Measurements from ENCODE around the gene CEP170. TPM values are rescaled to one million over a fixed set of nuclear protein-coding genes. Genes with fewer than 3 reads are reported as not detected.
"Not testable (repeated sequence)": the region's sequence is repeated elsewhere in the genome, so short reads cannot be mapped to it uniquely, and the experiment has no call there.

Gene CEP170

DNA sequence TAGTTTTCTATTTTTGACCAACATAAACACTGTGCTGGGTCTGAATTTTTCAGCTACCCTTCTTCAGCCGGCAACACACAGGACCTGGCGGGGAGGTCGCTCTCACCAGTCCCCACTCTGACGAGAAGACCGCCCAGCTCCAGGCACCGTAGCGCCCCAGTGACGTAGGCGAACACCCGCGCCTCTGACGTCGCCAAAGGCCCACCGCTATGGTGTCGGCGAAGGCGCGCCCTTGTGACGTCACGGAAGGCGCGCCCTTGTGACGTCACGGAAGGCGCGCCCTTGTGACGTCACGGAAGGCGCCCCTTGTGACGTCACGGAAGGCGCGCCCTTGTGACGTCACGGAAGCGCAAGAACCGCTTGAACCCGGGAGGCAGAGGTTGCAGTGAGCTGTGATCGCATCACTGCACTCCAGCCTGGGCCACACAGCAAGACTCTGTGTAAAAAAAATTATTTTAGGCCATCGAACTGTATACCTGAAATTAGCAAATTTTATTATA is 153.5 kb downstream of the CEP170 start:
- H3K4me1 ChIP-seq (ENCODE audit: control insufficient read depth, insufficient read depth, low read length); H3K27me3 ChIP-seq (ENCODE audit: control insufficient read depth, insufficient read depth, low read length); H3K36me3 ChIP-seq (ENCODE audit: insufficient read depth, low read length); H3K4me2 ChIP-seq (ENCODE audit: low read length); H3K9me3 ChIP-seq (replicated peaks; ENCODE audit: low read length): not testable (repeated sequence)
- peak overlapping the region; percentile 65 for H3K4me3 ChIP-seq (ENCODE audit: low read length)
- H3K9ac ChIP-seq (ENCODE audit: low read depth, low read length) = peak overlapping the region; percentile 45

DNA sequence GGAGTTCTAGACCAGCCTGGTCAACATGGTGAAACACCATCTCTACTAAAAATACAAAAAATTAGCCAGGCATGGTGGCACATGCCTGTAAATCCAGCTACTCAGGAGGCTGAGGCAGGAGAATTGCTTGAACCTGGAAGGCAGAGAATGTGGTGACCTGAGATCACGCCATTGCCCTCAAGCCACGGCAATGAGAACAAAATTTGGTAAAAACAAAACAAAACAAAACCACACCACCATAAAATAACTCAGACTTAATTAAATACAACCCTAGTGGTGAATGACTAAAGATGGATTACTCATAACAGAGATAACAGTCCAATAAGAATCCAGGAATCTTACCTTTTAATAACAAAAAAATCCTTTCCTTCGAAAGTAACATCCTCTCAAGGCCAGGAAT is 167.7 kb downstream of the CEP170 start:
- not testable (repeated sequence) for H3K27me3 ChIP-seq (ENCODE audit: control insufficient read depth, insufficient read depth, low read length); H3K9me3 ChIP-seq (replicated peaks; ENCODE audit: low read length); H3K4me1 ChIP-seq (ENCODE audit: control insufficient read depth, insufficient read depth, low read length); H3K4me2 ChIP-seq (ENCODE audit: low read length); H3K9ac ChIP-seq (ENCODE audit: low read depth, low read length); H3K4me3 ChIP-seq (ENCODE audit: low read length); H3K36me3 ChIP-seq (ENCODE audit: insufficient read depth, low read length)

Small RNA genes within 50 kb of the gene (small RNA-seq; reads per million reads assigned to genes)
- not detected for gene RNU6-747P

All from skeletal muscle satellite cell (primary cell).